ENCODE measurements around the gene FMN2.

The FMN2 gene

DNA sequence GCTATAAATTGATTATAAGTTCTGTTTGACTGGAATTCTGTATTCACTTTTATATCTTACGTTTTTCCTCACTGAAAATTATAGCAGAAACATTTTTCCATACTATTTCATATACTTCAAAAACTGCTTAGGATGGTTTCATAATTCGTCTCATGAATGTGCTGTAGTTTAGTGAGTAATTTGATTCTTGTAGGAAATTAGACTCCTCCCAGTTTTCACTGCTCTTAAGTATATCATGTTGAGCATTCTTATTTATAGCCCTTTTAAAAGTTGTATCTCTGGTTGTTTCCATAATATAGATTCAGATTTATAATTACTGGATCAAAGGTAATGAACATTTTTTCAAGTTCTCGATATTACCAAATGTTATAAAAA, 250.6 kb downstream of the FMN2 start (continued):
- no peak for TF ChIP-seq ZNF565 (CRISPR knock-in tag; conservative IDR thresholded peaks at IDR 0.05; ENCODE audit: low read depth)
- no peak for TF ChIP-seq ZC3H10 (CRISPR knock-in tag; IDR thresholded peaks at IDR 0.05)
- TF ChIP-seq ZNF8 (CRISPR knock-in tag; IDR thresholded peaks at IDR 0.05), result no peak
- no peak for TF ChIP-seq BACH2 (CRISPR knock-in tag; IDR thresholded peaks at IDR 0.05; ENCODE audit: borderline replicate concordance)
- TF ChIP-seq ARNTL (CRISPR knock-in tag; IDR thresholded peaks at IDR 0.05; ENCODE audit: borderline replicate concordance, low read depth), result no peak
- no peak for TF ChIP-seq TCF4 (CRISPR knock-in tag; IDR thresholded peaks at IDR 0.05; ENCODE audit: borderline replicate concordance)
- no peak for TF ChIP-seq ZFP30 (CRISPR knock-in tag; IDR thresholded peaks at IDR 0.05)
- TF ChIP-seq, protein P1, sequence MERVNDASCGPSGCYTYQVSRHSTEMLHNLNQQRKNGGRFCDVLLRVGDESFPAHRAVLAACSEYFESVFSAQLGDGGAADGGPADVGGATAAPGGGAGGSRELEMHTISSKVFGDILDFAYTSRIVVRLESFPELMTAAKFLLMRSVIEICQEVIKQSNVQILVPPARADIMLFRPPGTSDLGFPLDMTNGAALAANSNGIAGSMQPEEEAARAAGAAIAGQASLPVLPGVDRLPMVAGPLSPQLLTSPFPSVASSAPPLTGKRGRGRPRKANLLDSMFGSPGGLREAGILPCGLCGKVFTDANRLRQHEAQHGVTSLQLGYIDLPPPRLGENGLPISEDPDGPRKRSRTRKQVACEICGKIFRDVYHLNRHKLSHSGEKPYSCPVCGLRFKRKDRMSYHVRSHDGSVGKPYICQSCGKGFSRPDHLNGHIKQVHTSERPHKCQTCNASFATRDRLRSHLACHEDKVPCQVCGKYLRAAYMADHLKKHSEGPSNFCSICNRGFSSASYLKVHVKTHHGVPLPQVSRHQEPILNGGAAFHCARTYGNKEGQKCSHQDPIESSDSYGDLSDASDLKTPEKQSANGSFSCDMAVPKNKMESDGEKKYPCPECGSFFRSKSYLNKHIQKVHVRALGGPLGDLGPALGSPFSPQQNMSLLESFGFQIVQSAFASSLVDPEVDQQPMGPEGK (CRISPR knock-in tag; IDR thresholded peaks at IDR 0.05; ENCODE audit: borderline replicate concordance), result no peak

DNA sequence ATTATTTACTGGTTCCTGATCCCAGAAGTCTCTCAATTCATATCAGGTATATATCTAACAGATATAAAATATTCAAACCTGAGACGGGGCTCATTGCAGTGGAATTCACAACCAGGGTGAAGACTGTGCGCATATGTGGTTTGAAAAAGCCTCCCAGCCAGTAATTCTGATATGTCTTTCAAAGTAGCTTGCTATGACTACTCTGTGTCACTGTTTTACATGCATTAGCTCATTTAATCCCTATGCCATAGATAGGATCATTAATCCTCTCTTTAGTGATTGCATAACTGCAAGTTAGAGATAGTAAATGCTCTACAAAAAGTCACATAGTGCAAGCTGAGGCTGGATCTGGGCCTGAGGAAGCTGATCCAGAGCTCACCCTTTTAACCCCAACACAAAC, 251.4 kb downstream of the FMN2 start:
- ATAC-seq, result peak; percentile 6; the same call in 1 of the 3 replicates
- TF ChIP-seq, protein P2, sequence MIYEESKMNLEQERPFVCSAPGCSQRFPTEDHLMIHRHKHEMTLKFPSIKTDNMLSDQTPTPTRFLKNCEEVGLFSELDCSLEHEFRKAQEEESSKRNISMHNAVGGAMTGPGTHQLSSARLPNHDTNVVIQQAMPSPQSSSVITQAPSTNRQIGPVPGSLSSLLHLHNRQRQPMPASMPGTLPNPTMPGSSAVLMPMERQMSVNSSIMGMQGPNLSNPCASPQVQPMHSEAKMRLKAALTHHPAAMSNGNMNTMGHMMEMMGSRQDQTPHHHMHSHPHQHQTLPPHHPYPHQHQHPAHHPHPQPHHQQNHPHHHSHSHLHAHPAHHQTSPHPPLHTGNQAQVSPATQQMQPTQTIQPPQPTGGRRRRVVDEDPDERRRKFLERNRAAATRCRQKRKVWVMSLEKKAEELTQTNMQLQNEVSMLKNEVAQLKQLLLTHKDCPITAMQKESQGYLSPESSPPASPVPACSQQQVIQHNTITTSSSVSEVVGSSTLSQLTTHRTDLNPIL (CRISPR knock-in tag; IDR thresholded peaks at IDR 0.05; ENCODE audit: low read depth), result no peak

DNA sequence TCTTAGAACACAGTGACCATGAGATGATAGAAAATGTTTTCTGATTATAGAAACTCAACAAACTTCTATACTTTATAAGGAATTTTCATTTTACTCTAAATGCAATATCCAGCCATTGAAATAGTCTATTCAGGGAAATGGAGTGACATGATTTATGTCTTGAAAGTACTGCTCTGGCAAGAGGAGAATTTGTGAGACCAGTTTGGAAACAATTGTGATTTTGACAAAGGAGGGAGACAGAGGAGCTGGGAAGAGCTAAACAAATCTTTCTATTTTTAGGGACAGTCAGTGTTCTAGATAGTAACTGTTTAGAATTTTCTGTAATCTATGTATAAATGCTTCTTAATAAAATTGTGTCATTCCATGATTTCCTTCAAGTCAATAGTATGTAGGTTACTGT, 252.3 kb downstream of the FMN2 start:
- ATAC-seq, result no peak; the same call in 1 of the 3 replicates
- TF ChIP-seq, protein P3, sequence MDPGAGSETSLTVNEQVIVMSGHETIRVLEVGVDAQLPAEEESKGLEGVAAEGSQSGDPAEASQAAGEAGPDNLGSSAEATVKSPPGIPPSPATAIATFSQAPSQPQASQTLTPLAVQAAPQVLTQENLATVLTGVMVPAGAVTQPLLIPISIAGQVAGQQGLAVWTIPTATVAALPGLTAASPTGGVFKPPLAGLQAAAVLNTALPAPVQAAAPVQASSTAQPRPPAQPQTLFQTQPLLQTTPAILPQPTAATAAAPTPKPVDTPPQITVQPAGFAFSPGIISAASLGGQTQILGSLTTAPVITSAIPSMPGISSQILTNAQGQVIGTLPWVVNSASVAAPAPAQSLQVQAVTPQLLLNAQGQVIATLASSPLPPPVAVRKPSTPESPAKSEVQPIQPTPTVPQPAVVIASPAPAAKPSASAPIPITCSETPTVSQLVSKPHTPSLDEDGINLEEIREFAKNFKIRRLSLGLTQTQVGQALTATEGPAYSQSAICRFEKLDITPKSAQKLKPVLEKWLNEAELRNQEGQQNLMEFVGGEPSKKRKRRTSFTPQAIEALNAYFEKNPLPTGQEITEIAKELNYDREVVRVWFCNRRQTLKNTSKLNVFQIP (CRISPR knock-in tag; IDR thresholded peaks at IDR 0.05; ENCODE audit: borderline replicate concordance, low read depth), result no peak
- TF ChIP-seq ZFP3 (CRISPR knock-in tag; IDR thresholded peaks at IDR 0.05), result no peak
- no peak for TF ChIP-seq ISL1 (CRISPR knock-in tag; IDR thresholded peaks at IDR 0.05)
- TF ChIP-seq, protein P1 (CRISPR knock-in tag; IDR thresholded peaks at IDR 0.05; ENCODE audit: borderline replicate concordance), result no peak
- TF ChIP-seq, protein P4, sequence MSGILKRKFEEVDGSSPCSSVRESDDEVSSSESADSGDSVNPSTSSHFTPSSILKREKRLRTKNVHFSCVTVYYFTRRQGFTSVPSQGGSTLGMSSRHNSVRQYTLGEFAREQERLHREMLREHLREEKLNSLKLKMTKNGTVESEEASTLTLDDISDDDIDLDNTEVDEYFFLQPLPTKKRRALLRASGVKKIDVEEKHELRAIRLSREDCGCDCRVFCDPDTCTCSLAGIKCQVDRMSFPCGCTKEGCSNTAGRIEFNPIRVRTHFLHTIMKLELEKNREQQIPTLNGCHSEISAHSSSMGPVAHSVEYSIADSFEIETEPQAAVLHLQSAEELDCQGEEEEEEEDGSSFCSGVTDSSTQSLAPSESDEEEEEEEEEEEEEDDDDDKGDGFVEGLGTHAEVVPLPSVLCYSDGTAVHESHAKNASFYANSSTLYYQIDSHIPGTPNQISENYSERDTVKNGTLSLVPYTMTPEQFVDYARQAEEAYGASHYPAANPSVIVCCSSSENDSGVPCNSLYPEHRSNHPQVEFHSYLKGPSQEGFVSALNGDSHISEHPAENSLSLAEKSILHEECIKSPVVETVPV (CRISPR knock-in tag; IDR thresholded peaks at IDR 0.05), result no peak
- TF ChIP-seq ZNF8 (CRISPR knock-in tag; IDR thresholded peaks at IDR 0.05), result no peak
- TF ChIP-seq ZNF565 (CRISPR knock-in tag; conservative IDR thresholded peaks at IDR 0.05; ENCODE audit: low read depth), result no peak
- no peak for TF ChIP-seq ZC3H10 (CRISPR knock-in tag; IDR thresholded peaks at IDR 0.05)
- no peak for TF ChIP-seq CSDC2 (CRISPR knock-in tag; IDR thresholded peaks at IDR 0.05)
- TF ChIP-seq SNAI2 (CRISPR knock-in tag; IDR thresholded peaks at IDR 0.05), result no peak
- TF ChIP-seq ARNTL (CRISPR knock-in tag; IDR thresholded peaks at IDR 0.05; ENCODE audit: borderline replicate concordance, low read depth), result no peak

DNA sequence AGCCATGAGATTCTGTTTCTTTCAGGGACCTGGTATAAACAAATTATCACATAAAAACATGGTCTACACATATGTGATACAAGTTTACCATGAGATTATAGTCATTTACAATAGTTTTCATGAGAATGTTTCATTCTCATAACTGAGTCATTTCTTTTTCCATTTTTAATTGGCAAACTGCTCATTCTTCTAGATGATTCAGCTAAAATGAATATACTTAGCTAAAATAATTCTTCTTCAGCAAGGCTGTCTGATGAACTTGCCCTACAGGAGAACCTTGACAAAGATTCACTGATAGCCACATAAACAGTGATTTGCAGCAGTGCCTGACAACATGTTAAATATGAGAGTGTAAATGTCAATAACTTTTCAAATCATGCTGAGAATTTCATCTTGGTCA, 253.2 kb downstream of the FMN2 start:
- TF ChIP-seq ZC3H10 (CRISPR knock-in tag; IDR thresholded peaks at IDR 0.05), result peak; percentile 38
- TF ChIP-seq GLIS3 (CRISPR knock-in tag; IDR thresholded peaks at IDR 0.05), result no peak
- ATAC-seq, result no peak; the same call in 2 of the 3 replicates

DNA sequence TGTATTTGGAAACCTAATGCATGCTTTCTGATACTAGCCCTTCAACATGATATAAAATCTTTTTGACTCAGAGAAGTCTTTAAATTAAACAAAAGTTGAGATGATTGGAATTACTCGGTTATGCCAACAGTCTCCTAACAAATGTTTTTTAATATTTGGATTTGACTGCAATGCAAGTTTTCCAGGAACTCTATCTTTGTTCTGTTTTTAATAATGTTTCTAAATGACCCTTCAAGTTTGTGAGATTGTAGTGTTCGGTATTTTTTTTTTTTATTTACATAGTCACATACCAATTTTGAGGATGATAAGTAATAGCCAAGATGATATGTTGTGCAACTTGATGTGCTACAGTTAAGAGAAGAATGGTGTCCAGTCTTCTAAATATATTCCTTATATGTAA, 258.0 kb downstream of the FMN2 start:
- ATAC-seq, result no peak
- no peak for TF ChIP-seq ZFP30 (CRISPR knock-in tag; IDR thresholded peaks at IDR 0.05)
- TF ChIP-seq TOX (CRISPR knock-in tag; IDR thresholded peaks at IDR 0.05; ENCODE audit: borderline replicate concordance), result no peak
- TF ChIP-seq, protein P1 (CRISPR knock-in tag; IDR thresholded peaks at IDR 0.05; ENCODE audit: borderline replicate concordance), result no peak
- no peak for TF ChIP-seq ZNF565 (CRISPR knock-in tag; conservative IDR thresholded peaks at IDR 0.05; ENCODE audit: low read depth)
- TF ChIP-seq ESRRG (CRISPR knock-in tag; IDR thresholded peaks at IDR 0.05), result no peak
- TF ChIP-seq TCF4 (CRISPR knock-in tag; IDR thresholded peaks at IDR 0.05; ENCODE audit: borderline replicate concordance), result no peak
- no peak for TF ChIP-seq GLIS3 (CRISPR knock-in tag; IDR thresholded peaks at IDR 0.05)
- TF ChIP-seq, protein P5, sequence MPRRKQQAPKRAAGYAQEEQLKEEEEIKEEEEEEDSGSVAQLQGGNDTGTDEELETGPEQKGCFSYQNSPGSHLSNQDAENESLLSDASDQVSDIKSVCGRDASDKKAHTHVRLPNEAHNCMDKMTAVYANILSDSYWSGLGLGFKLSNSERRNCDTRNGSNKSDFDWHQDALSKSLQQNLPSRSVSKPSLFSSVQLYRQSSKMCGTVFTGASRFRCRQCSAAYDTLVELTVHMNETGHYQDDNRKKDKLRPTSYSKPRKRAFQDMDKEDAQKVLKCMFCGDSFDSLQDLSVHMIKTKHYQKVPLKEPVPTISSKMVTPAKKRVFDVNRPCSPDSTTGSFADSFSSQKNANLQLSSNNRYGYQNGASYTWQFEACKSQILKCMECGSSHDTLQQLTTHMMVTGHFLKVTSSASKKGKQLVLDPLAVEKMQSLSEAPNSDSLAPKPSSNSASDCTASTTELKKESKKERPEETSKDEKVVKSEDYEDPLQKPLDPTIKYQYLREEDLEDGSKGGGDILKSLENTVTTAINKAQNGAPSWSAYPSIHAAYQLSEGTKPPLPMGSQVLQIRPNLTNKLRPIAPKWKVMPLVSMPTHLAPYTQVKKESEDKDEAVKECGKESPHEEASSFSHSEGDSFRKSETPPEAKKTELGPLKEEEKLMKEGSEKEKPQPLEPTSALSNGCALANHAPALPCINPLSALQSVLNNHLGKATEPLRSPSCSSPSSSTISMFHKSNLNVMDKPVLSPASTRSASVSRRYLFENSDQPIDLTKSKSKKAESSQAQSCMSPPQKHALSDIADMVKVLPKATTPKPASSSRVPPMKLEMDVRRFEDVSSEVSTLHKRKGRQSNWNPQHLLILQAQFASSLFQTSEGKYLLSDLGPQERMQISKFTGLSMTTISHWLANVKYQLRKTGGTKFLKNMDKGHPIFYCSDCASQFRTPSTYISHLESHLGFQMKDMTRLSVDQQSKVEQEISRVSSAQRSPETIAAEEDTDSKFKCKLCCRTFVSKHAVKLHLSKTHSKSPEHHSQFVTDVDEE (CRISPR knock-in tag; IDR thresholded peaks at IDR 0.05), result no peak
- no peak for TF ChIP-seq ISL1 (CRISPR knock-in tag; IDR thresholded peaks at IDR 0.05)
- TF ChIP-seq ZC3H10 (CRISPR knock-in tag; IDR thresholded peaks at IDR 0.05), result no peak
